DND-41 (cell line): ENCODE data around the gene EPB41L4A.

Experiments
- EZH2 ChIP-seq: IDR thresholded peaks from 3 replicates; pipeline ENCODE4 v1.6.1; 2012; ENCODE audit warnings: borderline replicate concordance, low read depth, mild to moderate bottlenecking, moderate library complexity, low read length, inconsistent platforms; ENCODE audit not compliant: severe bottlenecking
- TF ChIP-seq, protein P1 (sequence below): IDR thresholded peaks from 2 replicates; pipeline ENCODE4 v1.5.1; 2012; ENCODE audit warnings: borderline replicate concordance, low read length, moderate library complexity, mild to moderate bottlenecking; ENCODE audit not compliant: poor library complexity, severe bottlenecking; ENCODE audit errors: extremely low read depth

DNA sequence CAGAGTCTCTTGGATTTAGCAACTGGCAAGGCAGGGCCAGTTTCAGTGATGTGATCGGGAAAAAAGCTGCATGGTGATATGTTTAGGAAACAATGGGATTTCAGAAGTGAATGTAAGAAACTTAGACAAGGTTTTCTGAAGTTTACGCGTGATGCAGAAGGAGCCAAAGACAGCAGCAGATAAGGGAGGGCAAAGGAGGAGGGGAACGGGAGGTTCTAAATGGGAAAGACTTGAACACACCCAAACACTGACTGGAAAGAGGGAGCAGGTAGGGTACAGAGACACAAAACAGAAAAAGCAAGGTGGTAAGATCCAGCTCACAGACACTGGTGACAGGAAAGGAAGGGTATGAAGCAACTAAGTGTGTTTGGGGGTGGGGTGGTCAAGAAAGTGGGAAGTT is 115.4 kb downstream of the EPB41L4A start:
- no peak for TF ChIP-seq EZH2
- TF ChIP-seq, protein P1, sequence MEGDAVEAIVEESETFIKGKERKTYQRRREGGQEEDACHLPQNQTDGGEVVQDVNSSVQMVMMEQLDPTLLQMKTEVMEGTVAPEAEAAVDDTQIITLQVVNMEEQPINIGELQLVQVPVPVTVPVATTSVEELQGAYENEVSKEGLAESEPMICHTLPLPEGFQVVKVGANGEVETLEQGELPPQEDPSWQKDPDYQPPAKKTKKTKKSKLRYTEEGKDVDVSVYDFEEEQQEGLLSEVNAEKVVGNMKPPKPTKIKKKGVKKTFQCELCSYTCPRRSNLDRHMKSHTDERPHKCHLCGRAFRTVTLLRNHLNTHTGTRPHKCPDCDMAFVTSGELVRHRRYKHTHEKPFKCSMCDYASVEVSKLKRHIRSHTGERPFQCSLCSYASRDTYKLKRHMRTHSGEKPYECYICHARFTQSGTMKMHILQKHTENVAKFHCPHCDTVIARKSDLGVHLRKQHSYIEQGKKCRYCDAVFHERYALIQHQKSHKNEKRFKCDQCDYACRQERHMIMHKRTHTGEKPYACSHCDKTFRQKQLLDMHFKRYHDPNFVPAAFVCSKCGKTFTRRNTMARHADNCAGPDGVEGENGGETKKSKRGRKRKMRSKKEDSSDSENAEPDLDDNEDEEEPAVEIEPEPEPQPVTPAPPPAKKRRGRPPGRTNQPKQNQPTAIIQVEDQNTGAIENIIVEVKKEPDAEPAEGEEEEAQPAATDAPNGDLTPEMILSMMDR = no peak
